GM18505 (cell line): Measurements from ENCODE around the gene AMBRA1.

ENCODE experiments used
- ATAC-seq: cut with Tn5 transposase; IDR thresholded peaks from one replicate; pipeline ENCODE4 v1.9.1; 2021; ENCODE audit not compliant: unreplicated experiment
- POLR2A ChIP-seq: IDR thresholded peaks from 4 replicates; pipeline ENCODE4 v1.6.1; 2011; ENCODE audit warnings: borderline replicate concordance; ENCODE audit not compliant: insufficient read depth, insufficient read length; ENCODE audit errors: extremely low read depth

The AMBRA1 gene

GRCh38 chr11:46512261-46512881 lies 81.5 kb downstream of the AMBRA1 start:
- TF ChIP-seq POLR2A: no peak
- ATAC-seq: no peak

DNA sequence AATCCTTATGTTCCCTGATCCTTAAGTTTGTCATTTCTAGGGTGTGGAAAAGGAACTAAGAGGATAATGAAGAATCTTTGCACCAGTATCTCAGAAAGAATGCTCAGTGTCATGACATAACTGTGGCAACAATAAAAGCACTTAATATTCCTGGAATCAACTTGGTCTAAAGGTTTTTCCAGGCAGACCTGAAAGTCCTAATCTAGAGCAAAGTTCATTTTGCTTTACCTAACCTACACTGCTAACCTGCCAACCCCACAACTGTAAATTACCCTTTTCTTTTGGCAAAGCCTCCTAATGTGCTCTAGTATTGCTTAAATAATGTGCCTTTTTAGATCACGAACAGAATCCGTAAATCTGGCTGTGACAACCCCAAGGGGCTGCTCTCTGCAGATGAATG lies 82.5 kb downstream of the AMBRA1 start:
- no peak for TF ChIP-seq POLR2A

DNA sequence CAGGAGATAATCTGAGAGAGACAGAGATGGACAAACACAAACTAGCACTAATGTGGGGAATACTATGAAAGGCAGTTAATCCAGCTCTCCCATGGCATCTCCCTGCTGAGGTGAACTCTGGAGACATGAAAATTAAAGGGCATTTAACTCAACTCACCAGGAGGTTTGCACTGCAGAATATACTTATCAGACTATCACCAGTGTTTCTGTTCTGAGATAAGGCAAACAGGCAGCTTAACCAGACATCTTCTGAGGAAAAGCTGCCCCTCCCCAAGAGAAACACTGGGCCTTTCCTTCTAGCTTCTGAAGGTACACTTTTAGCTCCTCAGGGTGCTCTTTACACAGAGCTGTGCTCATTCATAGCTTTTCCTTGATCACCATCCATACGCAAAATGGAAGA lies 85.5 kb downstream of the AMBRA1 start:
- TF ChIP-seq POLR2A: no peak
- ATAC-seq: no peak

More for the DNA sequence above, 82.5 kb downstream of the AMBRA1 start:
- no peak for ATAC-seq

DNA sequence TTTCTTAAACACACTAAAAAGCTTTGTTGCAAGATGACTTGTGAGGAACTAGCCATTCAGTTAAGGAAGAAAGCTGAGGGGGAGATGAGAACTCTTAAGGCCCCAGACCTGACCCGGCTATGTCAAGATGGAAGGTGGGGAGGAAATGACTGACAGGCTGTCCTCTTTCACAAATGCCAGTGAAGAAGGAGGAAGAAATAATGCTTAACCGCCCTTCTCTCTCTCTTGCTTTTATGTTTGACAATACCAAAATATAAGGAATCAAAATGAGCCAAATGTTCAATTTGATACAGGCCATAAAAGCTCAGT lies 87.4 kb downstream of the AMBRA1 start:
- ATAC-seq: no peak
- TF ChIP-seq POLR2A: no peak

DNA sequence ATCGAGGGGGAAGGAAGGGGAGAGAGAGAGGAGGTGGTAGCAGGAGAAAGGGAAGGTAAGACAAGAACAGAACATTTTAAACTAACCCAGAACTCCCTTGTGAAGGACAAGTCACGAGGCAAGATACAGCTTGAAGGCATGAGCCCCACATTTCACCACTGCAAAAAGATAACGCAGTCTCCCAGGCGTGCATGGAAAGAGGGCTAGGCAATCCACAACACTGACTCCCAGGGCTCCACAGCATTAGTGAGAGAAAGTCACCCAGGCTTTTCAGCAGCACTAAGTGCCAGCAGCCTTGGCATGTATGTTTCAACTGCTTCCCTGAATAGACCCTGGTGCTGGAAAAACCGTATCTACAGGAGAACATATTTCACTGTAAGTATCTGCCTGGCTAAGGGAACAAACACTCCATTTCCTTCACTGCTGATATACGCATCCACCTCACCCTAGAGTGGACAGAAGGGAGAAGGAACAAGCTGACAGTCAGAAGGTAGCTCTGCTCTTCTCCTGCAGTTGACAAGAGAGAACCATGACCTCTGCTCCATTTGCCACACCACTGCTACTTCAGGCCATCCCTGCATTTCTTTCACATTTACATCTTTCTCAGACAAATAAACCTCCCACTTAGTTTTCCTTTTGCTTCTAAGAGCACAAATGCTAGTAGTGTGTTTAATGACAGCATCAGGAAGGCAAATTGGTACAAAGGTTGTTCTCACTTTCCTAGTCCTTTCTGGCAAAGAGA lies 87.9 kb downstream of the AMBRA1 start:
- TF ChIP-seq POLR2A: no peak
- ATAC-seq: no peak

GRCh38 chr11:46504817-46505613 lies 88.8 kb downstream of the AMBRA1 start:
- TF ChIP-seq POLR2A: no peak
- no peak for ATAC-seq

DNA sequence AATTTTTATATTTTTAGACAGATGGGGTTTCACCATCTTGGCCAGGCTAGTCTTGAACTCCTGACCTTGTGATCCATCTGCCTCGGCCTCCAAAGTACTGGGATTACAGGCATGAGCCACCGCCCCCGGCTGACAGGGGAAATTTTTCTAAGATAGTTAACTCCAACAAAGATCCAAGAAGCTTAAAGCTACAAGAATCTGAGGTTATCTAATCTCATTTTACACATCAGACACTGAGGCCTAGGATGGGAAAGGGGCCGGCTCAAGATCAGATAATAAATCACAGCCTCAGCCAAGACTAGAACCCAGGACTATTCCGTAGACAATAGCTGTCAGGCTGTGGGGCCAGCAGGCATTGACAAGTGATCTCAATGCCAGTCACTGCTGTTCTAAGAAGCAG lies 94.0 kb downstream of the AMBRA1 start:
- TF ChIP-seq POLR2A: no peak

DNA sequence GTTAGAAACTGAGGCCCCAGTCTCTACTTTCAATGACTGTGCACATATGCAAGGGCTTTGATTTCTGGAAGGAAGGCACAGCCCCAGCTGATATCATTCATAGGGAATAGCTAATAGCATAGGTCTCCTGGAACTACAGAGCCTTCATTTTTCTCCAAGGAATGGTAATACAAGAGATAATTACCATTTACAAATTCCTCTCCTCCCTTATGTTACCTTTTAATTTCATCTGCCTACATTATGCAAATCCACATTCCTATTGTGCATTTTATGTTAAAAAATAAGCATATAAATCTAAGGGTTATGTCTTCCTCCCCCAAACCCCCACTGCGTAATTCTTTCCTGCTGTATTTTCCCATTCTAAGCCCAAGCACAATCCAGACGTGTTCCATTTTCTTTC lies 94.9 kb downstream of the AMBRA1 start:
- no peak for TF ChIP-seq POLR2A
- no peak for ATAC-seq

More for the DNA sequence above, 94.0 kb downstream of the AMBRA1 start:
- no peak for ATAC-seq

- no peak for TF ChIP-seq POLR2A
- no peak for ATAC-seq
These were observed 95.6 kb downstream of the AMBRA1 start for GRCh38 chr11:46498179-46498578.

- no peak for ATAC-seq
- no peak for TF ChIP-seq POLR2A
These were observed 96.3 kb downstream of the AMBRA1 start for GRCh38 chr11:46497498-46497897.

DNA sequence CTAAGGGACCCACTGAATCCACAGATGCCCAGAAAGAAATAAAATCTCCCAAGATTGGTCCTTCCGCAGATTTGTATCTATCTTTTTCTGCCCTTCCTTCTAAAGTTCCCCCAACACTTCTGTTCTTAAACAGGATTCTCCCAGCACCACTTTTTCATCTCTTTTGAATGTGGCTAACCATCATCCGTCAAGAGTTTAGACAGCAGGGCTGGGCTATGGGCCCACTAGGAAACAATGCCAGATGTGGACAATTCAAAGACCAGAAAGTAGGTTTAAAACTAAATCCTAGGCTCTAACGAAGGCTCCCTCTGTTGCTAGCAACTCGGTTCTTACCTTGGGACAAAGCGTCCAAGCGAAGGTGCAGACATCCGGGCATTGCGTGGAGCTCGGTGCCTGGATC lies 100.0 kb downstream of the AMBRA1 start:
- TF ChIP-seq POLR2A: no peak
- no peak for ATAC-seq

GRCh38 chr11:46492532-46492931 lies 101.3 kb downstream of the AMBRA1 start:
- no peak for ATAC-seq
- TF ChIP-seq POLR2A: no peak

GRCh38 chr11:46491661-46492330 lies 102.0 kb downstream of the AMBRA1 start:
- no peak for ATAC-seq
- TF ChIP-seq POLR2A: no peak
